RWPE2 (cell line): ENCODE data around the gene ANKRD30A.
"Not testable (repeated sequence)": the region's sequence is repeated elsewhere in the genome, so short reads cannot be mapped to it uniquely, and the experiment has no call there.

Experiments used
- ATAC-seq: fragments of 200-7000 bp; cut with Tn5 transposase; 3 replicates; pipeline ENCODE4 v1.9.1; 2021; ENCODE audit warnings: low read depth
- DNase-seq: peaks from one replicate; pipeline ENCODE4 v3.0.0-alpha.2; 2020; ENCODE audit warnings: low spot score
- H3K27ac ChIP-seq: fragments of 450-650 bp; 2 replicates; pipeline ENCODE4 v1.5.1; 2017; ENCODE audit warnings: mild to moderate bottlenecking; ENCODE audit not compliant: poor library complexity, severe bottlenecking
- H3K27me3 ChIP-seq: fragments of 250-450 bp; sonication (Bioruptor Pico); 2 replicates; pipeline ENCODE4 v1.5.1; 2021; ENCODE audit warnings: mild to moderate bottlenecking, moderate library complexity; ENCODE audit not compliant: insufficient read depth, poor library complexity, severe bottlenecking
- H3K36me3 ChIP-seq: fragments of 250-450 bp; sonication (Bioruptor Pico); 2 replicates; pipeline ENCODE4 v1.5.1; 2020; ENCODE audit warnings: low read depth, mild to moderate bottlenecking, moderate library complexity
- H3K4me1 ChIP-seq: fragments of 250-450 bp; sonication (Bioruptor Pico); 2 replicates; pipeline ENCODE4 v1.5.1; 2021; ENCODE audit warnings: mild to moderate bottlenecking, moderate library complexity; ENCODE audit not compliant: insufficient read depth, poor library complexity, severe bottlenecking
- H3K4me3 ChIP-seq: fragments of 250-450 bp; sonication (Bioruptor Pico); 2 replicates; pipeline ENCODE4 v1.5.1; 2021; ENCODE audit warnings: mild to moderate bottlenecking, moderate library complexity; ENCODE audit not compliant: severe bottlenecking
- H3K9me3 ChIP-seq: fragments of 250-450 bp; sonication (Bioruptor Pico); 2 replicates; pipeline ENCODE4 v1.5.1; 2021; ENCODE audit warnings: mild to moderate bottlenecking, moderate library complexity; ENCODE audit not compliant: severe bottlenecking
- CTCF ChIP-seq: fragments of 450-650 bp; IDR thresholded peaks from one replicate; pipeline ENCODE4 v1.5.1; 2017; ENCODE audit warnings: mild to moderate bottlenecking, moderate library complexity; ENCODE audit not compliant: poor library complexity, severe bottlenecking

The ANKRD30A gene

GRCh38 chr10:37109000-37109399 is 16.4 kb upstream of the ANKRD30A start:
- H3K4me3 ChIP-seq = no peak overlapping the region
- no peaks in the 10 kb centered on the region for H3K27me3 ChIP-seq
- TF ChIP-seq CTCF = no peak
- ATAC-seq (no peak), DNase-seq (no peak)
- no peak overlapping the region for H3K27ac ChIP-seq
- H3K9me3 ChIP-seq = no peaks in the 10 kb centered on the region
- H3K4me1 ChIP-seq = no peaks in the 10 kb centered on the region
- no peaks in the 10 kb centered on the region for H3K36me3 ChIP-seq

- no peaks in the 10 kb centered on the region for H3K9me3 ChIP-seq
- no peak for ATAC-seq
- no peak for TF ChIP-seq CTCF
Observed at GRCh38 chr10:37124532-37124931, 866 bp upstream of the ANKRD30A start.

GRCh38 chr10:37125921-37126320 is 523 bp downstream of the ANKRD30A start:
- no peak for TF ChIP-seq CTCF
- no peak for DNase-seq
- ATAC-seq = no peak
- Histone ChIP-seq H3K27me3 (no peaks in the 10 kb centered on the region), H3K36me3 (no peaks in the 10 kb centered on the region), H3K4me1 (no peaks in the 10 kb centered on the region), H3K9me3 (no peaks in the 10 kb centered on the region), H3K27ac (no peak overlapping the region), H3K4me3 (no peak overlapping the region)

More at GRCh38 chr10:37124532-37124931, 866 bp upstream of the ANKRD30A start:
- Histone ChIP-seq H3K27ac (no peak overlapping the region), H3K4me3 (no peak overlapping the region), H3K36me3 (no peaks in the 10 kb centered on the region), H3K27me3 (no peaks in the 10 kb centered on the region), H3K4me1 (no peaks in the 10 kb centered on the region)
- DNase-seq = no peak

GRCh38 chr10:37146443-37146842 is 21.0 kb downstream of the ANKRD30A start:
- H3K4me3 ChIP-seq = no peak overlapping the region
- TF ChIP-seq CTCF = no peak
- no peak for DNase-seq

GRCh38 chr10:37162430-37162829 is 37.0 kb downstream of the ANKRD30A start:
- not testable (repeated sequence) for H3K36me3 ChIP-seq, H3K4me1 ChIP-seq, DNase-seq, H3K27ac ChIP-seq, ATAC-seq, H3K9me3 ChIP-seq, H3K4me3 ChIP-seq, H3K27me3 ChIP-seq

More at GRCh38 chr10:37146443-37146842, 21.0 kb downstream of the ANKRD30A start:
- Histone ChIP-seq H3K27me3 (peaks cover 10% of the 10 kb centered on the region), H3K36me3 (no peaks in the 10 kb centered on the region), H3K4me1 (no peaks in the 10 kb centered on the region), H3K27ac (no peak overlapping the region), H3K9me3 (no peaks in the 10 kb centered on the region)
- no peak for ATAC-seq

GRCh38 chr10:37171945-37172344 is 46.5 kb downstream of the ANKRD30A start:
- H3K27me3 ChIP-seq, ATAC-seq: not testable (repeated sequence)

GRCh38 chr10:37178296-37178695 is 52.9 kb downstream of the ANKRD30A start:
- not testable (repeated sequence) for DNase-seq, H3K4me1 ChIP-seq, H3K27ac ChIP-seq, ATAC-seq, H3K27me3 ChIP-seq, H3K4me3 ChIP-seq, H3K36me3 ChIP-seq, H3K9me3 ChIP-seq

More at GRCh38 chr10:37171945-37172344, 46.5 kb downstream of the ANKRD30A start:
- H3K4me3 ChIP-seq, H3K4me1 ChIP-seq, H3K9me3 ChIP-seq, H3K27ac ChIP-seq, H3K36me3 ChIP-seq, DNase-seq: not testable (repeated sequence)

- DNase-seq, ATAC-seq, H3K4me3 ChIP-seq, H3K9me3 ChIP-seq, H3K4me1 ChIP-seq, H3K27ac ChIP-seq, H3K36me3 ChIP-seq, H3K27me3 ChIP-seq: not testable (repeated sequence)
Observed at GRCh38 chr10:37182719-37183118, 57.3 kb downstream of the ANKRD30A start.
